Measurements from ENCODE around the gene NTSR1. TPM values are rescaled to one million over a fixed set of nuclear protein-coding genes. Genes with fewer than 3 reads are reported as not detected.

NTSR1 gene
- total and polyA plus RNA-seq, 2 of the 13 experiments (the other 11 are each of a cell fraction or from before 2014, with no cell fraction given) = 0.09 to 0.12 TPM

DNA sequence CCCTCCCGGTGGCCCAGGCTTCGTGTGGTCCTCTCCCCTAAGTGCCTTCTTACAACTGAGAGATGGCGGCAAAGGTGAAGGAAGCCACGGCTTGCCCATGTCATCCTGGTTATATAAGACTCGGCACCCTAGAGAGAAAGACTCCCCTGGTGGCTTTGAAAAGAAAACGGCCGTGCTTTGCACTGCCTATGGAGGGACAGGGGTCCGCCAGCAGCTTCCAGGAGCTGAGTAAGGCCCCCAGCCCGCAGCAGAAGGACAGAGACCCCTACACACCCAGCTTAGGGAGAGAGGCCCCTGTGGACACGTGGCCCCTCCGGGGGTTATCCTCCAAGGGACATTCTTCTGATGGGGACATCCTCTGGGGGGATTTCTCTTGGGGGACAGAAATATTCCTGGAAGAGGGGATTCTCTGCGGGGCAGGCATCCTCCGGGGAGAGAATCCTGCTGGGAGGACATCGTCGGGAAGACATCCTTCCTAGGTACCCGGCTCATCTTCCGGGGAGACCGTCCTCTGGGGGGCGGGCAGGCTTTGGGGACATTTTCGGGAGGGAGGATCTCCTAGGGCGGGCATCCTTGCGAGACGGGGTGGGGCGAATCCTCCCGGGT, 95.5 kb downstream of the NTSR1 start (continued):
- TF ChIP-seq, protein P1, sequence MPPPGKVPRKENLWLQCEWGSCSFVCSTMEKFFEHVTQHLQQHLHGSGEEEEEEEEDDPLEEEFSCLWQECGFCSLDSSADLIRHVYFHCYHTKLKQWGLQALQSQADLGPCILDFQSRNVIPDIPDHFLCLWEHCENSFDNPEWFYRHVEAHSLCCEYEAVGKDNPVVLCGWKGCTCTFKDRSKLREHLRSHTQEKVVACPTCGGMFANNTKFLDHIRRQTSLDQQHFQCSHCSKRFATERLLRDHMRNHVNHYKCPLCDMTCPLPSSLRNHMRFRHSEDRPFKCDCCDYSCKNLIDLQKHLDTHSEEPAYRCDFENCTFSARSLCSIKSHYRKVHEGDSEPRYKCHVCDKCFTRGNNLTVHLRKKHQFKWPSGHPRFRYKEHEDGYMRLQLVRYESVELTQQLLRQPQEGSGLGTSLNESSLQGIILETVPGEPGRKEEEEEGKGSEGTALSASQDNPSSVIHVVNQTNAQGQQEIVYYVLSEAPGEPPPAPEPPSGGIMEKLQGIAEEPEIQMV (CRISPR knock-in tag; IDR thresholded peaks at IDR 0.05; ENCODE audit: low read depth) = no peak
- TF ChIP-seq, protein P2, sequence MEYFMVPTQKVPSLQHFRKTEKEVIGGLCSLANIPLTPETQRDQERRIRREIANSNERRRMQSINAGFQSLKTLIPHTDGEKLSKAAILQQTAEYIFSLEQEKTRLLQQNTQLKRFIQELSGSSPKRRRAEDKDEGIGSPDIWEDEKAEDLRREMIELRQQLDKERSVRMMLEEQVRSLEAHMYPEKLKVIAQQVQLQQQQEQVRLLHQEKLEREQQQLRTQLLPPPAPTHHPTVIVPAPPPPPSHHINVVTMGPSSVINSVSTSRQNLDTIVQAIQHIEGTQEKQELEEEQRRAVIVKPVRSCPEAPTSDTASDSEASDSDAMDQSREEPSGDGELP (IDR thresholded peaks at IDR 0.05; ENCODE audit: borderline replicate concordance, low read depth) = peak; percentile 21; the same call in 1 of the 2 replicates
- TF ChIP-seq GABPA (IDR thresholded peaks at IDR 0.05; ENCODE audit: low read depth, low read length) (no peak), GABPA (CRISPR knock-in tag; IDR thresholded peaks at IDR 0.05; ENCODE audit: low read depth) (no peak), CREB1 (IDR thresholded peaks at IDR 0.05) (no peak), CREB1 (CRISPR knock-in tag; IDR thresholded peaks at IDR 0.05) (no peak), KLF16 (CRISPR knock-in tag; IDR thresholded peaks at IDR 0.05) (peak in 1 of 2 experiments; percentile 70; a peak in 1 of 4 replicates), KAT2B (IDR thresholded peaks at IDR 0.05; ENCODE audit: borderline replicate concordance, low read depth, low read length) (no peak), GLI4 (CRISPR knock-in tag; IDR thresholded peaks at IDR 0.05; ENCODE audit: borderline replicate concordance) (0 out of 2 replicates have a peak, but pooled peaks have one; percentile 79), CEBPB (IDR thresholded peaks at IDR 0.05; ENCODE audit: borderline replicate concordance, low read depth, low read length) (no peak), CAMTA2 (CRISPR knock-in tag; IDR thresholded peaks at IDR 0.05; ENCODE audit: borderline replicate concordance) (0 out of 2 replicates have a peak, but pooled peaks have one; percentile 1), YY1 (IDR thresholded peaks at IDR 0.05; ENCODE audit: insufficient read depth, insufficient replicate concordance, low read depth, low read length) (no peak), SMC3 (IDR thresholded peaks at IDR 0.05; ENCODE audit: low read length) (no peak), ATF6 (CRISPR knock-in tag; conservative IDR thresholded peaks at IDR 0.05) (no peak), ZBTB20 (CRISPR knock-in tag; IDR thresholded peaks at IDR 0.05; ENCODE audit: borderline replicate concordance, low read depth) (no peak), XRCC5 (optimal IDR thresholded peaks at IDR 0.05; ENCODE audit: low read length) (peak; percentile 74), ZNF18 (CRISPR knock-in tag; IDR thresholded peaks at IDR 0.05; ENCODE audit: insufficient replicate concordance) (no peak), ZNF768 (CRISPR knock-in tag; IDR thresholded peaks at IDR 0.05) (no peak), HDAC2 (CRISPR knock-in tag; IDR thresholded peaks at IDR 0.05) (no peak), TCF7 (IDR thresholded peaks at IDR 0.05; ENCODE audit: low read depth) (no peak)
- TF ChIP-seq, protein P3, sequence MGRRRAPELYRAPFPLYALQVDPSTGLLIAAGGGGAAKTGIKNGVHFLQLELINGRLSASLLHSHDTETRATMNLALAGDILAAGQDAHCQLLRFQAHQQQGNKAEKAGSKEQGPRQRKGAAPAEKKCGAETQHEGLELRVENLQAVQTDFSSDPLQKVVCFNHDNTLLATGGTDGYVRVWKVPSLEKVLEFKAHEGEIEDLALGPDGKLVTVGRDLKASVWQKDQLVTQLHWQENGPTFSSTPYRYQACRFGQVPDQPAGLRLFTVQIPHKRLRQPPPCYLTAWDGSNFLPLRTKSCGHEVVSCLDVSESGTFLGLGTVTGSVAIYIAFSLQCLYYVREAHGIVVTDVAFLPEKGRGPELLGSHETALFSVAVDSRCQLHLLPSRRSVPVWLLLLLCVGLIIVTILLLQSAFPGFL (CRISPR knock-in tag; IDR thresholded peaks at IDR 0.05) = no peak
- TF ChIP-seq, protein P4, sequence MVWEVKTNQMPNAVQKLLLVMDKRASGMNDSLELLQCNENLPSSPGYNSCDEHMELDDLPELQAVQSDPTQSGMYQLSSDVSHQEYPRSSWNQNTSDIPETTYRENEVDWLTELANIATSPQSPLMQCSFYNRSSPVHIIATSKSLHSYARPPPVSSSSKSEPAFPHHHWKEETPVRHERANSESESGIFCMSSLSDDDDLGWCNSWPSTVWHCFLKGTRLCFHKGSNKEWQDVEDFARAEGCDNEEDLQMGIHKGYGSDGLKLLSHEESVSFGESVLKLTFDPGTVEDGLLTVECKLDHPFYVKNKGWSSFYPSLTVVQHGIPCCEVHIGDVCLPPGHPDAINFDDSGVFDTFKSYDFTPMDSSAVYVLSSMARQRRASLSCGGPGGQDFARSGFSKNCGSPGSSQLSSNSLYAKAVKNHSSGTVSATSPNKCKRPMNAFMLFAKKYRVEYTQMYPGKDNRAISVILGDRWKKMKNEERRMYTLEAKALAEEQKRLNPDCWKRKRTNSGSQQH (CRISPR knock-in tag; IDR thresholded peaks at IDR 0.05; ENCODE audit: low read depth) = no peak
